H1 (cell line): ENCODE data around the gene UTP14A. TPM values are rescaled to one million over a fixed set of nuclear protein-coding genes. Genes with fewer than 3 reads are reported as not detected.

Experiments
- CTCF ChIA-PET: fragments of 300-600 bp; sonication (Branson Sonifier 250); formaldehyde crosslinking; loops from one replicate; lab custom pipeline; 2021; ENCODE audit not compliant: partially characterized antibody; lab: Charles Lee
- POLR2A ChIA-PET: fragments of 300-600 bp; sonication (Branson Sonifier 250); formaldehyde crosslinking; loops from one replicate; lab custom pipeline; 2021; ENCODE audit warnings: inconsistent platforms; ENCODE audit not compliant: partially characterized antibody; lab: Charles Lee
- DNase-seq, 2 experiments: peaks; one replicate each; pipeline versions ENCODE4 v3.0.0 to v3.0.0-alpha.2; 2010 to 2022; ENCODE audit warnings: low spot score in 2 of 2, low read depth in 1 of 2, mixed read lengths in 1 of 2
- FAIRE-seq: peaks from 2 replicates; lab custom pipeline; 2011; peaks lifted over from hg19 to GRCh38; lab: Jason Lieb, UNC
- H2AFZ ChIP-seq: 2 replicates; pipeline ENCODE4 v1.8.1; 2012; ENCODE audit warnings: low read length, inconsistent platforms
- H2AK5ac ChIP-seq: 2 replicates; pipeline ENCODE4 v1.6.1; 2013; ENCODE audit warnings: low read depth, low read length
- H2BK120ac ChIP-seq: replicated peaks from 2 replicates; pipeline ENCODE3; 2013; ENCODE audit warnings: low read depth, low read length, inconsistent platforms
- H2BK12ac ChIP-seq: 2 replicates; pipeline ENCODE4 v1.6.1; 2013; ENCODE audit warnings: low read depth, low read length
- H2BK15ac ChIP-seq: 2 replicates; pipeline ENCODE4 v1.6.1; 2013; ENCODE audit warnings: low read length
- H2BK20ac ChIP-seq: 2 replicates; pipeline ENCODE4 v1.6.1; 2013; ENCODE audit warnings: low read length
- H2BK5ac ChIP-seq: 2 replicates; pipeline ENCODE4 v1.6.1; 2013; ENCODE audit warnings: low read depth, low read length
- H3K14ac ChIP-seq: 2 replicates; pipeline ENCODE4 v1.6.1; 2013; ENCODE audit warnings: inconsistent platforms; ENCODE audit not compliant: insufficient read length
- H3K18ac ChIP-seq: 2 replicates; pipeline ENCODE4 v1.6.1; 2013; ENCODE audit warnings: low read length; ENCODE audit errors: extremely low read depth
- H3K23ac ChIP-seq: 2 replicates; pipeline ENCODE4 v1.6.1; 2013; ENCODE audit warnings: inconsistent platforms; ENCODE audit not compliant: insufficient read length
- H3K23me2 ChIP-seq: 2 replicates; pipeline ENCODE4 v1.6.1; 2013; ENCODE audit warnings: low read depth, low read length
- H3K27ac ChIP-seq: 2 replicates; pipeline ENCODE4 v1.6.1; 2011; ENCODE audit warnings: low read depth, low read length, inconsistent platforms
- H3K27me3 ChIP-seq, 4 experiments: replicated peaks in 1 of 4; 1 replicate in 1 of 4; 2 replicates in 3 of 4; pipeline versions ENCODE4 v1.6.1 to v1.8.1; 2011 to 2013; ENCODE audit warnings: low read length in 3 of 4, mild to moderate bottlenecking in 3 of 4, inconsistent platforms in 2 of 4, mixed read lengths in 2 of 4, moderate library complexity in 1 of 4; ENCODE audit not compliant: control insufficient read depth in 3 of 4, insufficient read depth in 3 of 4; ENCODE audit errors: extremely low read depth in 1 of 4
- H3K36me3 ChIP-seq, 4 experiments: 2 replicates each; pipeline versions ENCODE4 v1.6.1 to v1.8.1; 2011 to 2013; ENCODE audit warnings: mild to moderate bottlenecking in 4 of 4, low read length in 3 of 4, moderate library complexity in 2 of 4, control low read depth in 1 of 4, inconsistent platforms in 1 of 4; ENCODE audit not compliant: insufficient read depth in 4 of 4, control insufficient read depth in 2 of 4
- H3K4ac ChIP-seq: replicated peaks from 2 replicates; pipeline ENCODE3; 2013; ENCODE audit warnings: low read length, low read depth, mixed read lengths, inconsistent platforms; ENCODE audit not compliant: insufficient read length
- H3K4me1 ChIP-seq, 4 experiments: replicated peaks in 1 of 4; 1 replicate in 1 of 4; 2 replicates in 3 of 4; pipeline versions ENCODE4 v1.6.1 to v1.8.1; 2011 to 2013; ENCODE audit warnings: low read length in 3 of 4, inconsistent platforms in 2 of 4, mixed read lengths in 1 of 4; ENCODE audit not compliant: insufficient read depth in 4 of 4, control insufficient read depth in 3 of 4
- H3K4me2 ChIP-seq, 2 experiments: 2 replicates each; pipeline versions ENCODE4 v1.6.1 to v1.8.1; 2011 to 2013; ENCODE audit warnings: low read depth in 2 of 2, low read length in 2 of 2, control low read depth in 1 of 2, inconsistent platforms in 1 of 2, mild to moderate bottlenecking in 1 of 2; ENCODE audit not compliant: insufficient read depth in 1 of 2
- H3K4me3 ChIP-seq, 4 experiments: fragments of 200-600, 300-600 bp in 1 of 4; sonication (generic), shearing (Covaris generic), sonication (Bioruptor Twin) in 1 of 4; 2 replicates each; pipeline versions ENCODE4 v1.5.1 to v1.8.1; 2011 to 2016; ENCODE audit warnings: low read length in 4 of 4, low read depth in 3 of 4, control low read depth in 2 of 4, inconsistent platforms in 2 of 4, mild to moderate bottlenecking in 2 of 4, mixed read lengths in 1 of 4, moderate library complexity in 1 of 4; ENCODE audit not compliant: insufficient read depth in 2 of 4; ENCODE audit errors: extremely low read depth in 1 of 4
- H3K56ac ChIP-seq: replicated peaks from 2 replicates; pipeline ENCODE3; 2013; ENCODE audit warnings: low read depth, mild to moderate bottlenecking, mixed read lengths, low read length, inconsistent platforms; ENCODE audit not compliant: insufficient read length
- H3K79me1 ChIP-seq: 2 replicates; pipeline ENCODE4 v1.6.1; 2013; ENCODE audit warnings: low read depth, low read length, control low read depth
- H3K79me2 ChIP-seq, 2 experiments: 2 replicates each; pipeline versions ENCODE4 v1.6.1 to v1.8.1; 2012 to 2013; ENCODE audit warnings: low read length in 2 of 2, mild to moderate bottlenecking in 2 of 2, inconsistent platforms in 1 of 2; ENCODE audit not compliant: insufficient read depth in 2 of 2, control insufficient read depth in 1 of 2
- H3K9ac ChIP-seq, 4 experiments: replicated peaks in 1 of 4; 1 replicate in 1 of 4; 2 replicates in 3 of 4; pipeline versions ENCODE4 v1.6.1 to v1.8.1; 2011 to 2013; ENCODE audit warnings: low read depth in 3 of 4, low read length in 3 of 4, control low read depth in 2 of 4, mild to moderate bottlenecking in 2 of 4, moderate library complexity in 2 of 4, inconsistent platforms in 1 of 4; ENCODE audit errors: extremely low read depth in 1 of 4
- H3K9me3 ChIP-seq, 2 experiments: 2 replicates each; pipeline versions ENCODE4 v1.6.1 to v1.8.1; 2012 to 2013; ENCODE audit warnings: mild to moderate bottlenecking in 2 of 2, moderate library complexity in 2 of 2, control low read depth in 1 of 2, inconsistent platforms in 1 of 2, low read depth in 1 of 2, low read length in 1 of 2, mixed read lengths in 1 of 2; ENCODE audit not compliant: insufficient read depth in 2 of 2
- H4K20me1 ChIP-seq, 2 experiments: replicated peaks in 1 of 2; 2 replicates each; pipeline versions ENCODE3 to v1.8.1; 2011 to 2013; ENCODE audit warnings: inconsistent platforms in 2 of 2, low read length in 2 of 2, mild to moderate bottlenecking in 1 of 2; ENCODE audit not compliant: insufficient read depth in 2 of 2, control insufficient read depth in 1 of 2
- H4K5ac ChIP-seq: 2 replicates; pipeline ENCODE4 v1.6.1; 2013; ENCODE audit warnings: low read length, low read depth, mixed read lengths, inconsistent platforms; ENCODE audit not compliant: insufficient read length
- H4K8ac ChIP-seq: 2 replicates; pipeline ENCODE4 v1.8.0; 2013; ENCODE audit warnings: mild to moderate bottlenecking, moderate library complexity, low read length, inconsistent platforms; ENCODE audit not compliant: insufficient read depth; ENCODE audit errors: extremely low read depth
- H4K91ac ChIP-seq: replicated peaks from 2 replicates; pipeline ENCODE3; 2013; ENCODE audit warnings: low read length, mixed read lengths, inconsistent platforms; ENCODE audit not compliant: insufficient read length
- CTBP2 ChIP-seq: IDR thresholded peaks from 2 replicates; pipeline ENCODE4 v1.7.0; 2011; ENCODE audit warnings: borderline replicate concordance, mild to moderate bottlenecking, moderate library complexity, mixed read lengths, low read length; ENCODE audit not compliant: insufficient read depth, insufficient read length
- EGR1 ChIP-seq: IDR thresholded peaks from 2 replicates; pipeline ENCODE4 v1.6.1; 2011; ENCODE audit warnings: low read depth, low read length, borderline replicate concordance
- HDAC6 ChIP-seq: IDR thresholded peaks from one replicate; pipeline ENCODE4 v1.7.1; 2012; ENCODE audit warnings: low read depth, mild to moderate bottlenecking, inconsistent platforms, low read length, moderate library complexity
- KDM5A ChIP-seq: fragments of 200-600 bp; IDR thresholded peaks from 2 replicates; pipeline ENCODE4 v1.7.1; 2012; ENCODE audit warnings: mild to moderate bottlenecking, low read length, inconsistent platforms, mixed read lengths
- RAD21 ChIP-seq, 2 experiments: IDR thresholded peaks in 1 of 2; conservative IDR thresholded peaks in 1 of 2; 2 replicates each; pipeline ENCODE4 v1.6.1; 2011; ENCODE audit warnings: low read depth in 2 of 2, low read length in 2 of 2, improper control_type of control experiment in 1 of 2, inconsistent platforms in 1 of 2, mild to moderate bottlenecking in 1 of 2, moderate library complexity in 1 of 2
- SIX5 ChIP-seq: IDR thresholded peaks from 2 replicates; pipeline ENCODE4 v1.6.1; 2011; ENCODE audit warnings: mild to moderate bottlenecking, low read depth, low read length
- SP1 ChIP-seq: IDR thresholded peaks from 2 replicates; pipeline ENCODE4 v1.6.1; 2011; ENCODE audit warnings: low read depth, low read length
- SP4 ChIP-seq: IDR thresholded peaks from 2 replicates; pipeline ENCODE4 v1.6.1; 2012; ENCODE audit warnings: low read length, inconsistent platforms
- SRF ChIP-seq: IDR thresholded peaks from 2 replicates; pipeline ENCODE4 v1.6.1; 2011; ENCODE audit warnings: mild to moderate bottlenecking, low read depth, low read length, moderate library complexity
- TBP ChIP-seq: IDR thresholded peaks from 2 replicates; pipeline ENCODE4 v1.6.1; 2011; ENCODE audit warnings: low read depth, low read length, improper control_type of control experiment
- TEAD4 ChIP-seq: IDR thresholded peaks from 2 replicates; pipeline ENCODE4 v1.6.1; 2012; ENCODE audit warnings: low read depth, low read length, inconsistent platforms, mixed read lengths
- WGBS, 2 experiments: shearing (Covaris generic) in 1 of 2; methylation state at CpG; one replicate each; pipeline versions ENCODE4 v1.1.6 to v1.1.7; 2013 to 2015; ENCODE audit warnings: low lambda C conversion rate in 2 of 2, mixed read lengths in 2 of 2, inconsistent platforms in 1 of 2, low coverage in 1 of 2, missing lambda C conversion rate in 1 of 2; ENCODE audit not compliant: insufficient replicate concordance in 2 of 2, insufficient coverage in 1 of 2, insufficient read length in 1 of 2; ENCODE audit errors: extremely low coverage in 1 of 2, missing lambda C conversion rate in 1 of 2; 5-methylcytosine and 5-hydroxymethylcytosine counted together
- polyA plus RNA-seq, 7 experiments: library from polyadenylated mRNA; depleted of rRNA in 3 of 7; stranded (reverse) in 5 of 7; unstranded in 2 of 7; fragments of >200 nt in 5 of 7; fragments of 200-250 nt in 2 of 7; gene quantifications; 1 replicate in 5 of 7; 2 replicates in 1 of 7; 4 replicates in 1 of 7; pipeline versions ENCODE4 v1.2.1 to v1.2.3, GENCODE V29; 2011 to 2013; ENCODE audit warnings: missing spikeins in 2 of 7, mixed read lengths in 2 of 7
- total RNA-seq: library from RNA; stranded (reverse); fragmentation: NEBNext Ultra II Directional; extraction: Animal tissue kit (Norgen Biotek cat#: 25700); gene quantifications from 2 replicates; pipeline ENCODE4 v1.2.1, GENCODE V29; 2021

The UTP14A gene
- total and polyA plus RNA-seq, 2 of the 8 experiments (the other 6 are each of a cell fraction or from before 2014, with no cell fraction given), result 4.5 to 24.0 TPM

DNA sequence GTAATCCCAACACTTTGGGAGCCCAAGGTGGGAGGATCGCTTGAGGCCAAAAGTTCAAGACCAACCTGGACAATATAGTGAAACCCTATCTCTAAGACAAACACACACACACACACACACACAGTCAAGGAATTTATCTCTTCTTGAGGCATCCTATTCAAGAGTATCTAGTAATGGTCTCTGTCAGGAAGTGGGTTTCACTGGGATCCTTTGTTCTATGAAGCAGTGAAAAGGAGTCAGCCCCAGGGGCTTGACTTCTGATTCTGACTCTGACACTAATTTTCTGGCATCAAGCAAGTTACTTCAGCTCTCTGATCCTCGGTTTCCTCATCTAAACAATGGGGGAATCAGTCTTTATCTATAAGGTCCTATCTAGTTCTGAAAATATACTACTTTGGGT is 34.8 kb downstream of the UTP14A start:
- H3K4me1 ChIP-seq, result peaks cover 0 to 3% (median under 1%) of the 10 kb centered on the region in 4 experiments; a peak in 4 of 7 replicates
- no peak overlapping the region for H2AK5ac ChIP-seq
- no peak overlapping the region for H2BK12ac ChIP-seq
- no peak overlapping the region for H4K91ac ChIP-seq
- no peak overlapping the region for H3K27ac ChIP-seq
- no peaks in the 10 kb centered on the region for H3K79me1 ChIP-seq
- no peak overlapping the region for H3K4ac ChIP-seq
- no peak for TF ChIP-seq SP4
- no peak for TF ChIP-seq HDAC6
- TF ChIP-seq SRF, result no peak
- no peak for TF ChIP-seq EGR1
- no peak for TF ChIP-seq SIX5
- TF ChIP-seq RAD21 (IDR thresholded peaks at IDR 0.05 in 1 of 2, conservative IDR thresholded peaks at IDR 0.05 in 1 of 2; ENCODE audit: low read depth in 2 of 2, low read length in 2 of 2), result no peak
- TF ChIP-seq SP1, result no peak
- no peak for TF ChIP-seq TEAD4
- TF ChIP-seq TBP, result no peak
- no peak for TF ChIP-seq CTBP2
- no peak for TF ChIP-seq KDM5A
- H3K27me3 ChIP-seq, result peaks cover 6 to 29% (median 25%) of the 10 kb centered on the region in 4 experiments
- no peaks in the 10 kb centered on the region for H4K20me1 ChIP-seq
- H2BK20ac ChIP-seq, result no peak overlapping the region
- H2BK5ac ChIP-seq, result no peak overlapping the region
- POLR2A ChIA-PET, result interaction anchor here (1.3 kb wide), 1 partner anchor 9 kb away, joined by 5 read pairs; no protein-coding TSS in a partner anchor
- no peak overlapping the region for H3K9ac ChIP-seq
- no peak overlapping the region for H4K5ac ChIP-seq
- H3K79me2 ChIP-seq, result no peaks in the 10 kb centered on the region
- no peak overlapping the region for H2AFZ ChIP-seq
- H3K9me3 ChIP-seq, result no peaks in the 10 kb centered on the region
- no peak overlapping the region for H3K56ac ChIP-seq
- H3K18ac ChIP-seq, result no peak overlapping the region
- H3K36me3 ChIP-seq, result no peaks in the 10 kb centered on the region
- H3K4me3 ChIP-seq, result no peak overlapping the region
- no peak overlapping the region for H3K4me2 ChIP-seq
- CTCF ChIA-PET, result interaction anchor here (0.6 to 2.3 kb wide), 5 partner anchors 14 to 88 kb away, joined by 3 to 6 read pairs (median 4); no protein-coding TSS in a partner anchor
- no peak for FAIRE-seq
- H3K23me2 ChIP-seq, result no peaks in the 10 kb centered on the region
- 78% methylated on average over 2 of the region's 2 CpGs; no CpG with 5 or more reads in 1 of the 2 experiments for WGBS, 2 experiments
- H4K8ac ChIP-seq, result no peak overlapping the region
- DNase-seq, result no peak
- no peak overlapping the region for H3K14ac ChIP-seq
- H3K23ac ChIP-seq, result no peak overlapping the region
- H2BK15ac ChIP-seq, result no peak overlapping the region
- no peak overlapping the region for H2BK120ac ChIP-seq
